Loucy (cell line): ENCODE results near the gene CAPN11.

Experiments used
- H2AFZ ChIP-seq: fragments of 200-600 bp; sonication (generic); 2 replicates; pipeline ENCODE4 v1.6.0; 2016; ENCODE audit warnings: antibody characterized with exemption, mild to moderate bottlenecking, low read length, moderate library complexity
- H3F3A ChIP-seq: fragments of 200-600 bp; 2 replicates; pipeline ENCODE4 v1.6.0; 2016; ENCODE audit warnings: antibody characterized with exemption, low read depth, mild to moderate bottlenecking
- H3K27me3 ChIP-seq: fragments of 200-600 bp; sonication (generic); 2 replicates; pipeline ENCODE4 v1.6.1; 2014; ENCODE audit warnings: low read length, mild to moderate bottlenecking; ENCODE audit not compliant: insufficient read depth, poor library complexity, severe bottlenecking
- H3K36me3 ChIP-seq: fragments of 200-600 bp; sonication (generic); 2 replicates; pipeline ENCODE4 v1.6.1; 2016; ENCODE audit warnings: low read length; ENCODE audit not compliant: insufficient read depth
- H3K4me1 ChIP-seq: fragments of 200-600 bp; sonication (generic); 2 replicates; pipeline ENCODE4 v1.5.1; 2014; ENCODE audit warnings: low read length, mild to moderate bottlenecking; ENCODE audit not compliant: insufficient read depth, poor library complexity, severe bottlenecking
- H3K4me2 ChIP-seq: fragments of 200-600 bp; sonication (generic); 2 replicates; pipeline ENCODE4 v1.6.0; 2014; ENCODE audit warnings: antibody characterized with exemption, low read length, low read depth, mild to moderate bottlenecking; ENCODE audit not compliant: poor library complexity, severe bottlenecking
- H3K4me3 ChIP-seq: fragments of 200-600 bp; sonication (generic); 2 replicates; pipeline ENCODE4 v1.5.1; 2014; ENCODE audit warnings: low read length, mild to moderate bottlenecking, mixed read lengths; ENCODE audit not compliant: poor library complexity, severe bottlenecking
- H3K79me2 ChIP-seq: fragments of 200-600 bp; sonication (generic); 2 replicates; pipeline ENCODE4 v1.6.1; 2014; ENCODE audit warnings: low read length; ENCODE audit not compliant: insufficient read depth
- H3K9ac ChIP-seq: fragments of 200-600 bp; sonication (generic); 2 replicates; pipeline ENCODE4 v1.6.0; 2014; ENCODE audit warnings: mild to moderate bottlenecking, low read depth, low read length, moderate library complexity; ENCODE audit not compliant: poor library complexity, severe bottlenecking
- H3K9me2 ChIP-seq: fragments of 200-600 bp; sonication (generic); replicated peaks from 2 replicates; pipeline ENCODE4 v1.6.1; 2016; ENCODE audit warnings: low read depth, low read length, mixed read lengths
- H3K9me3 ChIP-seq: fragments of 200-600 bp; sonication (generic); 2 replicates; pipeline ENCODE4 v1.6.1; 2014; ENCODE audit warnings: mild to moderate bottlenecking, antibody characterized with exemption, low read length, low read depth; ENCODE audit not compliant: insufficient read depth
- H4K20me1 ChIP-seq: fragments of 200-600 bp; sonication (generic); 2 replicates; pipeline ENCODE4 v1.6.0; 2014; ENCODE audit warnings: antibody characterized with exemption, low read length, mild to moderate bottlenecking; ENCODE audit not compliant: insufficient read depth, poor library complexity, severe bottlenecking
- EZH2phosphoT487 ChIP-seq: fragments of 200-600 bp; IDR thresholded peaks from 2 replicates; pipeline ENCODE4 v1.6.1; 2018; ENCODE audit warnings: antibody characterized with exemption, mild to moderate bottlenecking, moderate library complexity, borderline replicate concordance
- TF ChIP-seq, protein P1 (sequence below): fragments of 200-600 bp; sonication (generic); conservative IDR thresholded peaks from 2 replicates; pipeline ENCODE4 v1.5.1; 2014; ENCODE audit warnings: mild to moderate bottlenecking, antibody characterized with exemption, low read length

Gene CAPN11

DNA sequence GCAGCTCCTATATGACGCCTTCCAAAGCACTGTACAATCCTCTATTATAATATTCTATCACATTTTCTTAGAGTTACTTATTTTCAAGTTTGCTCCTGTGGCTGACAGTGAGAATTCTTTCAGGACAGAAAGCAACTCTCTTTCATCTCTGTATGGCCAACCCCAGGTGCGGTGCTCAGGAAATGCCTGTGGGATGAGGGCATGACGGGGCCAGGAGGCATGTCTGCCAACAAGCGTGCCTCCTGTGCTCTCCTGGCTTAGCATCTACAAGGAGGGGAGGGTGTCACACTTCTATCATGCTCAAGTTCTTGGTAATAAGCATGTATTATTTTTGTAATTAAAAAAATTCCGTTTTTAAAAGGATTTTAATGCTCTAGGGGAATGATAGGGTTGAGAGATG is 42.8 kb upstream of the CAPN11 start:
- TF ChIP-seq, protein P1, sequence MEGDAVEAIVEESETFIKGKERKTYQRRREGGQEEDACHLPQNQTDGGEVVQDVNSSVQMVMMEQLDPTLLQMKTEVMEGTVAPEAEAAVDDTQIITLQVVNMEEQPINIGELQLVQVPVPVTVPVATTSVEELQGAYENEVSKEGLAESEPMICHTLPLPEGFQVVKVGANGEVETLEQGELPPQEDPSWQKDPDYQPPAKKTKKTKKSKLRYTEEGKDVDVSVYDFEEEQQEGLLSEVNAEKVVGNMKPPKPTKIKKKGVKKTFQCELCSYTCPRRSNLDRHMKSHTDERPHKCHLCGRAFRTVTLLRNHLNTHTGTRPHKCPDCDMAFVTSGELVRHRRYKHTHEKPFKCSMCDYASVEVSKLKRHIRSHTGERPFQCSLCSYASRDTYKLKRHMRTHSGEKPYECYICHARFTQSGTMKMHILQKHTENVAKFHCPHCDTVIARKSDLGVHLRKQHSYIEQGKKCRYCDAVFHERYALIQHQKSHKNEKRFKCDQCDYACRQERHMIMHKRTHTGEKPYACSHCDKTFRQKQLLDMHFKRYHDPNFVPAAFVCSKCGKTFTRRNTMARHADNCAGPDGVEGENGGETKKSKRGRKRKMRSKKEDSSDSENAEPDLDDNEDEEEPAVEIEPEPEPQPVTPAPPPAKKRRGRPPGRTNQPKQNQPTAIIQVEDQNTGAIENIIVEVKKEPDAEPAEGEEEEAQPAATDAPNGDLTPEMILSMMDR, result no peak
- no peak for TF ChIP-seq EZH2phosphoT487
- Histone ChIP-seq H2AFZ (no peak overlapping the region), H4K20me1 (peaks cover 58% of the 10 kb centered on the region), H3F3A (no peaks in the 10 kb centered on the region), H3K4me2 (no peak overlapping the region), H3K36me3 (peaks cover 48% of the 10 kb centered on the region; the same call in 1 of the 2 replicates), H3K9me3 (no peaks in the 10 kb centered on the region), H3K9me2 (no peaks in the 10 kb centered on the region), H3K4me3 (no peak overlapping the region), H3K27me3 (no peaks in the 10 kb centered on the region), H3K79me2 (peaks cover 51% of the 10 kb centered on the region), H3K4me1 (peaks cover 15% of the 10 kb centered on the region), H3K9ac (no peak overlapping the region)

DNA sequence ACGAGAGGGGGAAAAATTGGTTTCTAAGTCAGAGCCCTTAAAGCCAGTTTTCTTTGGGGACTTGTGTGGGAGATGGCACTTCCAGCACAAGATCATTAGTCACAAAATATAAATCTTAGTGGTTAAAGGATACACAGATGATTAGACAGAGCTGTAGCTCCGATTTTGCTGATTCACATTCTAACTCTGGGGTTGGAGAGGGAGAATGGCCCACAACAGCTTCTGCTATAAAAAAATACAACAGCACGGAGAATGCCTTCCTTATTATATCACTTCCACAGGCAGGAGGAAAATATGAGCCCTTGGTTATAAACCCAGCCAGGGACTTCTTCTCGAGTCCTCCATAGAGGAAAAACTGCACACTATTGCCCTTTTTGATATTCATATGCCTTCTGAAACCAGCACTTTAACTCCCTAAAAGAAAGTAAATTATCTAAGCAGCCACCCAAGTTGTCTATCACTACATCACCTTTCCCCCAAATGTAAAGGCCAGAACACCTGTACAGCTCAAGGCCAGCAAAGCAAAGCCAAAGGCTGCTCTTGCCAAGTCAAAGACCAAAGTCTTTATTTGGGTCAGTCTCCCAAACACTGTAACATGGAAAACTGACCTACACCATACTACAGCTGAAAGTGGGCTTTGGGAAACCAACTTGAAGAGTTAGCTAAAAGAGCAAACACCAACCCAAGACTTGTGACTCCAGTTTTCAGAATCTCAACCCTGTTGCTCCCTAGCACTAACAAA is 41.8 kb upstream of the CAPN11 start:
- H3K4me1 ChIP-seq, result peaks cover 20% of the 10 kb centered on the region

DNA sequence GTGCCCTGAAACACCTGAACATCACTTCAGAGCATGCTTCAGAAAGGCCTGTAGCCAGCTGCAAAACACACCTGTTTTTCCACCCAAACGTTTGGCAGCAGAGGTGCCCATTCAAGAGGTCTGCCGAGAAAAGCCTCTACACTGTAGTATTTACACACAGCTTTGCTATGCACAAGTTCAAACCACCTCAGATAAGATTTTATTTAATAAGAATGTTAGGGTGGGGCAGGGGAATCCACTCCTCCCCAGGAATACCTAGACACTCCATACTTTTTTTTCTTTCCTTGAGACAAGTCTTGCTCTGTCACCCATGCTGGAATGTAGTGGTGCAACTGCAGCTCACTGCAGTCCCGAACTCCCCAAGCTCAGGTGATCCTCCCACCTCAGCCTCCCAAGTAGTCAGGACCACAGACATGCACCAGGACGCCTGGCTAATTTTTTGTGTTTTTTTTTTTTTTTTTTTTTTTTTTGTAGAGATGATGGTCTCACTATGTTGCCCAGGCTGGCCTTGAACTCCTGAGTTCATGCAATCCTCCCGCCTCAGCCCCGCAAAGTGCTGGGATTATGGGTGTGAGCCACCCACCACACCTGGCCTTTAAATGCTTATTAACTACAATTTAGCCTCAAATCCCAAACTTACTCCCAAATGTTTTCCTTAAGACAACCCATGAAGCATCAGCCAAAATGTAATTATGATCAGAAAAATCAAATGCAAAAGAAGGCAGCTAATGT is 41.1 kb upstream of the CAPN11 start:
- Histone ChIP-seq H3K36me3 (peaks cover 31% of the 10 kb centered on the region; the same call in 1 of the 2 replicates), H3F3A (no peaks in the 10 kb centered on the region), H3K9ac (no peak overlapping the region), H3K4me1 (peaks cover 23% of the 10 kb centered on the region), H3K79me2 (peaks cover 67% of the 10 kb centered on the region), H3K4me3 (no peak overlapping the region), H4K20me1 (peaks cover 75% of the 10 kb centered on the region), H3K9me2 (no peaks in the 10 kb centered on the region), H3K9me3 (no peaks in the 10 kb centered on the region), H3K4me2 (no peak overlapping the region), H2AFZ (no peak overlapping the region), H3K27me3 (no peaks in the 10 kb centered on the region)
- TF ChIP-seq EZH2phosphoT487, result no peak
- TF ChIP-seq, protein P1, result no peak

More for the DNA sequence above, 41.8 kb upstream of the CAPN11 start:
- no peak overlapping the region for H3K4me2 ChIP-seq
- H2AFZ ChIP-seq, result no peak overlapping the region
- peaks cover 38% of the 10 kb centered on the region; the same call in 1 of the 2 replicates for H3K36me3 ChIP-seq
- no peaks in the 10 kb centered on the region for H3K27me3 ChIP-seq
- no peaks in the 10 kb centered on the region for H3K9me3 ChIP-seq
- no peaks in the 10 kb centered on the region for H3K9me2 ChIP-seq
- H3K4me3 ChIP-seq, result no peak overlapping the region
- no peaks in the 10 kb centered on the region for H3F3A ChIP-seq
- TF ChIP-seq EZH2phosphoT487, result no peak
- TF ChIP-seq, protein P1, result no peak
- H3K9ac ChIP-seq, result no peak overlapping the region
- H4K20me1 ChIP-seq, result peaks cover 67% of the 10 kb centered on the region
- H3K79me2 ChIP-seq, result peaks cover 59% of the 10 kb centered on the region
